Measurements from ENCODE around the gene ADGRL2.

The ADGRL2 gene

DNA sequence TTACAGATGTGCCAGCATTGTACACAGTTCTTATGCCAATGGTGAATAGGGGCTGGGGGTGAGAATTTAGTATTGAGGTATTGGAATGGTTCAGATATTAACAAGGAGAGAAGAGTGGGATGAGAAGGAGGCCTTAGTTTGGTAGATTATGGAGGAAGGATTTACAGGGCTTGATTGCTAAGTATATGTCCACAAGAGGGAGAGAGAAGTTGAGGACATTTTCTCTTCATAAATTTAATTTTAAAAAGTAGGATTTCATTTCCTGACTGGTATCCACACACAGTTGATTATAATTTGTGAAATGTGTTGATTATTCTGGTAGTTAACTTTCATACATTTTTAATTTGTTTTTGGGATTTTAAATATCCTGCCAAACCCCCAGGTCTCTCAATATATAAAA is 213.0 kb downstream of the ADGRL2 start:
- TF ChIP-seq SETDB1 (IDR thresholded peaks at IDR 0.05; ENCODE audit: insufficient read length, low read length), result no peak
- TF ChIP-seq ZNF48 (tag by site-specific recombination; IDR thresholded peaks at IDR 0.05), result no peak
- TF ChIP-seq, protein P1, sequence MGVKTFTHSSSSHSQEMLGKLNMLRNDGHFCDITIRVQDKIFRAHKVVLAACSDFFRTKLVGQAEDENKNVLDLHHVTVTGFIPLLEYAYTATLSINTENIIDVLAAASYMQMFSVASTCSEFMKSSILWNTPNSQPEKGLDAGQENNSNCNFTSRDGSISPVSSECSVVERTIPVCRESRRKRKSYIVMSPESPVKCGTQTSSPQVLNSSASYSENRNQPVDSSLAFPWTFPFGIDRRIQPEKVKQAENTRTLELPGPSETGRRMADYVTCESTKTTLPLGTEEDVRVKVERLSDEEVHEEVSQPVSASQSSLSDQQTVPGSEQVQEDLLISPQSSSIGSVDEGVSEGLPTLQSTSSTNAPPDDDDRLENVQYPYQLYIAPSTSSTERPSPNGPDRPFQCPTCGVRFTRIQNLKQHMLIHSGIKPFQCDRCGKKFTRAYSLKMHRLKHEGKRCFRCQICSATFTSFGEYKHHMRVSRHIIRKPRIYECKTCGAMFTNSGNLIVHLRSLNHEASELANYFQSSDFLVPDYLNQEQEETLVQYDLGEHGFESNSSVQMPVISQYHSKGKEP (tag by site-specific recombination; IDR thresholded peaks at IDR 0.05), result no peak
- no peak for TF ChIP-seq ZBTB8A (tag by site-specific recombination; IDR thresholded peaks at IDR 0.05)
- TF ChIP-seq, protein P2, sequence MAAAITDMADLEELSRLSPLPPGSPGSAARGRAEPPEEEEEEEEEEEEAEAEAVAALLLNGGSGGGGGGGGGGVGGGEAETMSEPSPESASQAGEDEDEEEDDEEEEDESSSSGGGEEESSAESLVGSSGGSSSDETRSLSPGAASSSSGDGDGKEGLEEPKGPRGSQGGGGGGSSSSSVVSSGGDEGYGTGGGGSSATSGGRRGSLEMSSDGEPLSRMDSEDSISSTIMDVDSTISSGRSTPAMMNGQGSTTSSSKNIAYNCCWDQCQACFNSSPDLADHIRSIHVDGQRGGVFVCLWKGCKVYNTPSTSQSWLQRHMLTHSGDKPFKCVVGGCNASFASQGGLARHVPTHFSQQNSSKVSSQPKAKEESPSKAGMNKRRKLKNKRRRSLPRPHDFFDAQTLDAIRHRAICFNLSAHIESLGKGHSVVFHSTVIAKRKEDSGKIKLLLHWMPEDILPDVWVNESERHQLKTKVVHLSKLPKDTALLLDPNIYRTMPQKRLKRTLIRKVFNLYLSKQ (tag by site-specific recombination; IDR thresholded peaks at IDR 0.05; ENCODE audit: borderline replicate concordance), result no peak
- TF ChIP-seq ZNF157 (tag by site-specific recombination; IDR thresholded peaks at IDR 0.05), result no peak
- no peak for TF ChIP-seq ZNF350 (tag by site-specific recombination; IDR thresholded peaks at IDR 0.05)
- TF ChIP-seq SP3 (tag by site-specific recombination; IDR thresholded peaks at IDR 0.05), result no peak
- no peak for TF ChIP-seq ZNF658 (tag by site-specific recombination; IDR thresholded peaks at IDR 0.05)
- TF ChIP-seq ZNF324 (tag by site-specific recombination; IDR thresholded peaks at IDR 0.05), result no peak
- TF ChIP-seq, protein P3, sequence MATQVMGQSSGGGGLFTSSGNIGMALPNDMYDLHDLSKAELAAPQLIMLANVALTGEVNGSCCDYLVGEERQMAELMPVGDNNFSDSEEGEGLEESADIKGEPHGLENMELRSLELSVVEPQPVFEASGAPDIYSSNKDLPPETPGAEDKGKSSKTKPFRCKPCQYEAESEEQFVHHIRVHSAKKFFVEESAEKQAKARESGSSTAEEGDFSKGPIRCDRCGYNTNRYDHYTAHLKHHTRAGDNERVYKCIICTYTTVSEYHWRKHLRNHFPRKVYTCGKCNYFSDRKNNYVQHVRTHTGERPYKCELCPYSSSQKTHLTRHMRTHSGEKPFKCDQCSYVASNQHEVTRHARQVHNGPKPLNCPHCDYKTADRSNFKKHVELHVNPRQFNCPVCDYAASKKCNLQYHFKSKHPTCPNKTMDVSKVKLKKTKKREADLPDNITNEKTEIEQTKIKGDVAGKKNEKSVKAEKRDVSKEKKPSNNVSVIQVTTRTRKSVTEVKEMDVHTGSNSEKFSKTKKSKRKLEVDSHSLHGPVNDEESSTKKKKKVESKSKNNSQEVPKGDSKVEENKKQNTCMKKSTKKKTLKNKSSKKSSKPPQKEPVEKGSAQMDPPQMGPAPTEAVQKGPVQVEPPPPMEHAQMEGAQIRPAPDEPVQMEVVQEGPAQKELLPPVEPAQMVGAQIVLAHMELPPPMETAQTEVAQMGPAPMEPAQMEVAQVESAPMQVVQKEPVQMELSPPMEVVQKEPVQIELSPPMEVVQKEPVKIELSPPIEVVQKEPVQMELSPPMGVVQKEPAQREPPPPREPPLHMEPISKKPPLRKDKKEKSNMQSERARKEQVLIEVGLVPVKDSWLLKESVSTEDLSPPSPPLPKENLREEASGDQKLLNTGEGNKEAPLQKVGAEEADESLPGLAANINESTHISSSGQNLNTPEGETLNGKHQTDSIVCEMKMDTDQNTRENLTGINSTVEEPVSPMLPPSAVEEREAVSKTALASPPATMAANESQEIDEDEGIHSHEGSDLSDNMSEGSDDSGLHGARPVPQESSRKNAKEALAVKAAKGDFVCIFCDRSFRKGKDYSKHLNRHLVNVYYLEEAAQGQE (tag by site-specific recombination; IDR thresholded peaks at IDR 0.05), result no peak
- no peak for TF ChIP-seq ZNF391 (tag by site-specific recombination; IDR thresholded peaks at IDR 0.05; ENCODE audit: borderline replicate concordance, low read depth)
- no peak for TF ChIP-seq ZNF133 (tag by site-specific recombination; IDR thresholded peaks at IDR 0.05)
- TF ChIP-seq, protein P4, sequence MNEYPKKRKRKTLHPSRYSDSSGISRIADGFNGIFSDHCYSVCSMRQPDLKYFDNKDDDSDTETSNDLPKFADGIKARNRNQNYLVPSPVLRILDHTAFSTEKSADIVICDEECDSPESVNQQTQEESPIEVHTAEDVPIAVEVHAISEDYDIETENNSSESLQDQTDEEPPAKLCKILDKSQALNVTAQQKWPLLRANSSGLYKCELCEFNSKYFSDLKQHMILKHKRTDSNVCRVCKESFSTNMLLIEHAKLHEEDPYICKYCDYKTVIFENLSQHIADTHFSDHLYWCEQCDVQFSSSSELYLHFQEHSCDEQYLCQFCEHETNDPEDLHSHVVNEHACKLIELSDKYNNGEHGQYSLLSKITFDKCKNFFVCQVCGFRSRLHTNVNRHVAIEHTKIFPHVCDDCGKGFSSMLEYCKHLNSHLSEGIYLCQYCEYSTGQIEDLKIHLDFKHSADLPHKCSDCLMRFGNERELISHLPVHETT (tag by site-specific recombination; IDR thresholded peaks at IDR 0.05), result no peak
- TF ChIP-seq ZNF571 (tag by site-specific recombination; IDR thresholded peaks at IDR 0.05), result no peak
- Histone ChIP-seq H3K4me1 (ENCODE audit: control insufficient read depth, insufficient read depth, low read length) (no peaks in the 10 kb centered on the region), H3K9me3 (ENCODE audit: control insufficient read depth, insufficient read depth, low read depth, low read length) (no peaks in the 10 kb centered on the region), H3K4me3 (ENCODE audit: low read depth, low read length) (no peak overlapping the region), H3K27ac (ENCODE audit: extremely low read depth, low read depth, low read length) (no peak overlapping the region), H3K36me3 (ENCODE audit: control insufficient read depth in 2 of 2, insufficient read depth in 1 of 2, low read length in 2 of 2) (no peaks in the 10 kb centered on the region)
- ChIA-PET CTCF (no interaction called here), POLR2A (no interaction called here)

DNA sequence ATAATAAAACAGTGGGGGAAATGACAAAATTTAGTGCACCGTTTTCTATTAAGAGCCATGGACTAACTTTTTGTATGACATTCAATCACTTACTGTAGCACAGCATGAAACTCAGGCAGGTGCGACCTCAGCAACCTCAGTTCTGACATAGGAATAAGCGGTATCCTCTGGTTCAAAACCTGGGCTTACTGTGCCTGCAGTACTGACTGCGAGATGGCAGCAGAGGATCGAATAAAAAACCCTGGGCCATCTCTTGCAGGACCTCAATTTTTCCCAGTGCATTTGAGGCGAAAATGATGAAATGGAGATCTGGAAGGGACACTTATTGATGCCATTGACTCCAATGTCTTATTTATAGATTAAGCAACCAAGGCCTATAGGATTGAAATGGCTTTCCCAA is 214.7 kb downstream of the ADGRL2 start:
- POLR2A ChIA-PET, result no interaction called here
- CTCF ChIA-PET, result no interaction called here
- H3K4me1 ChIP-seq (ENCODE audit: control insufficient read depth, insufficient read depth, low read length), result no peaks in the 10 kb centered on the region
- H3K36me3 ChIP-seq (ENCODE audit: control insufficient read depth in 2 of 2, insufficient read depth in 1 of 2, low read length in 2 of 2), result no peaks in the 10 kb centered on the region
- no peak overlapping the region for H3K27ac ChIP-seq (ENCODE audit: extremely low read depth, low read depth, low read length)
- no peaks in the 10 kb centered on the region for H3K9me3 ChIP-seq (ENCODE audit: control insufficient read depth, insufficient read depth, low read depth, low read length)
- H3K4me3 ChIP-seq (ENCODE audit: low read depth, low read length), result no peak overlapping the region
- TF ChIP-seq ZNF23 (tag by site-specific recombination; IDR thresholded peaks at IDR 0.05; ENCODE audit: borderline replicate concordance) (no peak), ZNF221 (tag by site-specific recombination; IDR thresholded peaks at IDR 0.05; ENCODE audit: borderline replicate concordance) (no peak), ZNF701 (tag by site-specific recombination; IDR thresholded peaks at IDR 0.05) (no peak), ZNF16 (tag by site-specific recombination; IDR thresholded peaks at IDR 0.05; ENCODE audit: low read depth) (no peak), HOXC10 (CRISPR knock-in tag; IDR thresholded peaks at IDR 0.05) (no peak), RBAK (tag by site-specific recombination; IDR thresholded peaks at IDR 0.05) (no peak), ZNF146 (tag by site-specific recombination; IDR thresholded peaks at IDR 0.05) (no peak), ZNF114 (tag by site-specific recombination; IDR thresholded peaks at IDR 0.05) (no peak), ZFP69B (tag by site-specific recombination; IDR thresholded peaks at IDR 0.05) (no peak), ZNF341 (tag by site-specific recombination; IDR thresholded peaks at IDR 0.05; ENCODE audit: low read depth) (no peak)
- TF ChIP-seq, protein P5, sequence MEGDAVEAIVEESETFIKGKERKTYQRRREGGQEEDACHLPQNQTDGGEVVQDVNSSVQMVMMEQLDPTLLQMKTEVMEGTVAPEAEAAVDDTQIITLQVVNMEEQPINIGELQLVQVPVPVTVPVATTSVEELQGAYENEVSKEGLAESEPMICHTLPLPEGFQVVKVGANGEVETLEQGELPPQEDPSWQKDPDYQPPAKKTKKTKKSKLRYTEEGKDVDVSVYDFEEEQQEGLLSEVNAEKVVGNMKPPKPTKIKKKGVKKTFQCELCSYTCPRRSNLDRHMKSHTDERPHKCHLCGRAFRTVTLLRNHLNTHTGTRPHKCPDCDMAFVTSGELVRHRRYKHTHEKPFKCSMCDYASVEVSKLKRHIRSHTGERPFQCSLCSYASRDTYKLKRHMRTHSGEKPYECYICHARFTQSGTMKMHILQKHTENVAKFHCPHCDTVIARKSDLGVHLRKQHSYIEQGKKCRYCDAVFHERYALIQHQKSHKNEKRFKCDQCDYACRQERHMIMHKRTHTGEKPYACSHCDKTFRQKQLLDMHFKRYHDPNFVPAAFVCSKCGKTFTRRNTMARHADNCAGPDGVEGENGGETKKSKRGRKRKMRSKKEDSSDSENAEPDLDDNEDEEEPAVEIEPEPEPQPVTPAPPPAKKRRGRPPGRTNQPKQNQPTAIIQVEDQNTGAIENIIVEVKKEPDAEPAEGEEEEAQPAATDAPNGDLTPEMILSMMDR (tag by site-specific recombination; IDR thresholded peaks at IDR 0.05), result no peak
- TF ChIP-seq, protein P6, sequence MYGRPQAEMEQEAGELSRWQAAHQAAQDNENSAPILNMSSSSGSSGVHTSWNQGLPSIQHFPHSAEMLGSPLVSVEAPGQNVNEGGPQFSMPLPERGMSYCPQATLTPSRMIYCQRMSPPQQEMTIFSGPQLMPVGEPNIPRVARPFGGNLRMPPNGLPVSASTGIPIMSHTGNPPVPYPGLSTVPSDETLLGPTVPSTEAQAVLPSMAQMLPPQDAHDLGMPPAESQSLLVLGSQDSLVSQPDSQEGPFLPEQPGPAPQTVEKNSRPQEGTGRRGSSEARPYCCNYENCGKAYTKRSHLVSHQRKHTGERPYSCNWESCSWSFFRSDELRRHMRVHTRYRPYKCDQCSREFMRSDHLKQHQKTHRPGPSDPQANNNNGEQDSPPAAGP (tag by site-specific recombination; IDR thresholded peaks at IDR 0.05), result no peak
